SK-N-SH (cell line): Measurements from ENCODE around the gene OCSTAMP. TPM values are rescaled to one million over a fixed set of nuclear protein-coding genes. Genes with fewer than 3 reads are reported as not detected.
A peak's percentile ranks its signal among the peaks of the same experiment; 100 is the strongest.

Experiments used
- CTCF ChIA-PET: fragments of 300-600, 350-600 bp; formaldehyde crosslinking; extraction: SDS; loops from one replicate; lab custom pipeline; 2021; lab: Yijun Ruan, JAX
- POLR2A ChIA-PET: fragments of 350-600 bp; sonication (Branson Sonifier 250); formaldehyde crosslinking; extraction: SDS; loops from one replicate; lab custom pipeline; 2020; ENCODE audit warnings: antibody characterized with exemption, inconsistent platforms; lab: Yijun Ruan, JAX
- DNase-seq: peaks from one replicate; pipeline ENCODE4 v3.0.0; 2012
- H2AFZ ChIP-seq: fragments of 200-600 bp; sonication (generic); 2 replicates; pipeline ENCODE4 v1.8.1; 2016; ENCODE audit warnings: antibody characterized with exemption, mild to moderate bottlenecking, low read depth
- H3F3A ChIP-seq: fragments of 200-600 bp; sonication (generic); replicated peaks from 2 replicates; pipeline ENCODE3; 2016; ENCODE audit warnings: antibody characterized with exemption, mild to moderate bottlenecking; ENCODE audit not compliant: insufficient read depth
- H3K27ac ChIP-seq, 2 experiments: fragments of 200-500 bp in 1 of 2; fragments of 200-600 bp in 1 of 2; sonication (Bioruptor generic) in 1 of 2; sonication (generic), shearing (Covaris generic) in 1 of 2; 2 replicates each; pipeline versions ENCODE4 v1.5.1 to v1.6.1; 2014 to 2016; ENCODE audit warnings: low read depth in 2 of 2, inconsistent platforms in 1 of 2, low read length in 1 of 2, mild to moderate bottlenecking in 1 of 2, mixed read lengths in 1 of 2
- H3K27me3 ChIP-seq: fragments of 200-600 bp; sonication (generic), shearing (Covaris generic); 2 replicates; pipeline ENCODE4 v1.6.1; 2016; ENCODE audit warnings: mixed run types; ENCODE audit not compliant: insufficient read depth
- H3K36me3 ChIP-seq, 2 experiments: fragments of 200-500 bp in 1 of 2; fragments of 200-600 bp in 1 of 2; sonication (Bioruptor generic) in 1 of 2; sonication (generic) in 1 of 2; replicated peaks in 1 of 2; 2 replicates each; pipeline versions ENCODE3 to v1.5.1; 2014 to 2016; ENCODE audit warnings: low read length in 1 of 2, mild to moderate bottlenecking in 1 of 2; ENCODE audit not compliant: insufficient read depth in 2 of 2, control insufficient read depth in 1 of 2
- H3K4me1 ChIP-seq, 2 experiments: fragments of 200-500 bp in 1 of 2; fragments of 200-600 bp in 1 of 2; sonication (Bioruptor generic) in 1 of 2; sonication (generic), shearing (Covaris generic) in 1 of 2; 2 replicates each; pipeline versions ENCODE4 v1.5.1 to v1.6.1; 2014 to 2016; ENCODE audit warnings: low read depth in 1 of 2, low read length in 1 of 2, mixed run types in 1 of 2; ENCODE audit not compliant: insufficient read depth in 2 of 2, control insufficient read depth in 1 of 2
- H3K4me2 ChIP-seq: fragments of 200-600 bp; sonication (generic), shearing (Covaris generic); 2 replicates; pipeline ENCODE4 v1.6.1; 2017; ENCODE audit warnings: mixed run types
- H3K4me3 ChIP-seq, 2 experiments: fragments of 200-500 bp in 1 of 2; fragments of 200-600 bp in 1 of 2; sonication (Bioruptor generic) in 1 of 2; sonication (generic), shearing (Covaris generic) in 1 of 2; 2 replicates each; pipeline versions ENCODE4 v1.5.1 to v1.8.1; 2014 to 2016; ENCODE audit warnings: low read depth in 2 of 2, inconsistent platforms in 1 of 2, low read length in 1 of 2, mild to moderate bottlenecking in 1 of 2, mixed read lengths in 1 of 2, moderate library complexity in 1 of 2
- H3K79me2 ChIP-seq: fragments of 200-600 bp; sonication (generic); 2 replicates; pipeline ENCODE4 v1.8.1; 2017; ENCODE audit warnings: mild to moderate bottlenecking; ENCODE audit not compliant: insufficient read depth
- H3K9ac ChIP-seq: fragments of 200-600 bp; sonication (generic); 2 replicates; pipeline ENCODE4 v1.6.1; 2017; ENCODE audit warnings: mixed run types
- H3K9me2 ChIP-seq: fragments of 200-600 bp; sonication (generic); 2 replicates; pipeline ENCODE4 v1.6.1; 2017; ENCODE audit warnings: mixed run types
- H3K9me3 ChIP-seq: fragments of 200-600 bp; sonication (generic); 2 replicates; pipeline ENCODE4 v1.6.1; 2017; ENCODE audit warnings: mixed run types, mild to moderate bottlenecking, moderate library complexity
- H4K20me1 ChIP-seq: fragments of 200-600 bp; sonication (generic); 2 replicates; pipeline ENCODE4 v1.6.1; 2017; ENCODE audit warnings: mild to moderate bottlenecking, mixed run types; ENCODE audit not compliant: insufficient read depth
- CHD2 ChIP-seq: fragments of 150-350 bp; IDR thresholded peaks from 2 replicates; pipeline ENCODE4 v1.6.1; 2018; ENCODE audit warnings: low read length; ENCODE audit not compliant: partially characterized antibody
- CTCF ChIP-seq: fragments of 200-600 bp; sonication (generic); IDR thresholded peaks from 2 replicates; pipeline ENCODE4 v1.6.1; 2017; ENCODE audit warnings: antibody characterized with exemption, mild to moderate bottlenecking, moderate library complexity
- ELF1 ChIP-seq: IDR thresholded peaks from 2 replicates; pipeline ENCODE4 v1.4.0; 2012
- EP300 ChIP-seq, 2 experiments: IDR thresholded peaks; 2 replicates each; pipeline versions ENCODE4 v1.4.0 to v1.6.1; 2012; ENCODE audit warnings: borderline replicate concordance in 1 of 2, low read depth in 1 of 2, low read length in 1 of 2
- EZH2phosphoT487 ChIP-seq: fragments of 200-600 bp; sonication (generic); IDR thresholded peaks from 2 replicates; pipeline ENCODE4 v1.6.1; 2017; ENCODE audit warnings: low read depth, mixed run types, mild to moderate bottlenecking, antibody characterized with exemption, moderate library complexity, borderline replicate concordance
- FOSL2 ChIP-seq: IDR thresholded peaks from 2 replicates; pipeline ENCODE4 v1.4.0; 2012; ENCODE audit warnings: low read depth, mild to moderate bottlenecking, moderate library complexity, borderline replicate concordance
- FOXJ3 ChIP-seq: sonication (generic); formaldehyde crosslinking; IDR thresholded peaks from 2 replicates; pipeline ENCODE4 v1.5.1; 2020; ENCODE audit warnings: mild to moderate bottlenecking, missing genetic modification reagents
- FOXM1 ChIP-seq: IDR thresholded peaks from 2 replicates; pipeline ENCODE4 v1.4.0; 2012; ENCODE audit warnings: low read depth, mild to moderate bottlenecking
- GATA2 ChIP-seq: sonication (generic); formaldehyde crosslinking; IDR thresholded peaks from 2 replicates; pipeline ENCODE4 v1.5.0; 2020; ENCODE audit warnings: mild to moderate bottlenecking, missing genetic modification reagents
- IRF3 ChIP-seq: fragments of 150-350 bp; IDR thresholded peaks from 2 replicates; pipeline ENCODE4 v1.6.1; 2016; ENCODE audit warnings: mild to moderate bottlenecking, low read depth, low read length
- JUND ChIP-seq: IDR thresholded peaks from 2 replicates; pipeline ENCODE4 v1.4.0; 2012
- MXI1 ChIP-seq: IDR thresholded peaks from 2 replicates; pipeline ENCODE4 v1.6.1; 2012; ENCODE audit warnings: mild to moderate bottlenecking, low read depth, low read length, improper control_type of control experiment
- RAD21 ChIP-seq: IDR thresholded peaks from 2 replicates; pipeline ENCODE4 v1.6.1; 2012; ENCODE audit warnings: mild to moderate bottlenecking, low read length
- RCOR1 ChIP-seq: fragments of 150-350 bp; IDR thresholded peaks from 2 replicates; pipeline ENCODE4 v1.6.1; 2017; ENCODE audit warnings: antibody characterized with exemption, low read length
- REST ChIP-seq: IDR thresholded peaks from 2 replicates; pipeline ENCODE4 v1.6.1; 2012; ENCODE audit warnings: mild to moderate bottlenecking, low read depth, low read length, moderate library complexity
- RXRA ChIP-seq: IDR thresholded peaks from 2 replicates; pipeline ENCODE4 v1.4.0; 2012; ENCODE audit warnings: low read depth, mild to moderate bottlenecking, borderline replicate concordance
- TCF12 ChIP-seq: IDR thresholded peaks from 2 replicates; pipeline ENCODE4 v1.4.0; 2012
- USF1 ChIP-seq: IDR thresholded peaks from 2 replicates; pipeline ENCODE4 v1.4.0; 2012; ENCODE audit warnings: low read depth, borderline replicate concordance
- YY1 ChIP-seq: IDR thresholded peaks from 2 replicates; pipeline ENCODE4 v1.4.0; 2012; ENCODE audit warnings: low read depth, mild to moderate bottlenecking
- WGBS: methylation state at CpG from one replicate; pipeline ENCODE4 v1.1.6; 2017; ENCODE audit warnings: low lambda C conversion rate; 5-methylcytosine and 5-hydroxymethylcytosine counted together
- polyA plus RNA-seq, 3 experiments: library from polyadenylated mRNA; depleted of rRNA; stranded (reverse); fragments of >200 nt; gene quantifications; 2 replicates each; pipeline ENCODE4 v1.2.3, GENCODE V29; 2012
- TF ChIP-seq, protein P1 (sequence below): IDR thresholded peaks from 2 replicates; pipeline ENCODE4 v1.4.0; 2012; ENCODE audit warnings: low read depth, borderline replicate concordance
- TF ChIP-seq, protein P2 (sequence below): IDR thresholded peaks from 2 replicates; pipeline ENCODE4 v1.4.0; 2012; ENCODE audit warnings: low read depth
- TF ChIP-seq, protein P3 (sequence below): IDR thresholded peaks from 2 replicates; pipeline ENCODE4; 2012

OCSTAMP gene
- polyA plus RNA-seq, 1 of the 3 experiments (the other 2 are of a cell fraction), result not detected

DNA sequence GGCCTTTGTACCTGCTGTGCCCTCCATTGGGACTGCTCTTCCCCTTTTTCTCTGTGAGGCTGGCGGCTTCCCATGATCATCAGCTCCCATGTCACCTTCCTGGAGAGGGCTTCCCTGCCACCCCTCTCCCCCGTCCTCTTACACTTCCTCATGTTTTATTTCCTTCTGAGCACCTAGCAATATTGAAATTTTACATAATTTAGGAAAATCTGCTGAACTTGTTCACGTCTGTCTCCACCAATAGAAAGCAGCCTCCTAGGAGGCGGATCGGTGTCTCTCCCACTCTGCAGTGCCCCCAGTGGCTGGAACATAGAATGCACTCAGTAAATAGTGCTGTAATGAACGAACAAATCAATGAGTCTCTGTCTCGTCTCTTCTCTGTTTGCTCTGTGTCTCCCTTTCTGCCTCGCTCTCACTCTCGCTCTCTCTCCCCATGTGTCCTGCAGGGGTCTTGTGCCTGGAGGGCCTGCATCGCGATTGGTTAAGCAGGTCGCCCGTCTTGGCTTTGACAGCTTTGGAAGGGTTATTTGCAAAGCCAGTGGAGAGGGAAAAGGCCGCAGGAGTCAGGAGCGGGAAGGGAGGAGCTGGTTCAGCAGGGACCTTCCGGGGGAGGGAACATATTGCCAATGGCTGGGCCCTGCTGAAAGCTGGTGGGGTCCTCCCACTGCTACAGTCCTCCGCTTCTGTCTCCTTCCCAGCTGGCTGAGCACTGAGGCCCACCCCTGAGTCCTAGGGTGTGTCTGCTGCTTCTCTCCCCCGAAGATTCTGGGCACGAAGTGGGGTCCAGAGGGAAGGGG, 12.1 kb upstream of the OCSTAMP start:
- H3K4me3 ChIP-seq, result peak overlapping the region; percentile 15 to 37; a peak in 3 of 4 replicates
- no peaks in the 10 kb centered on the region for H4K20me1 ChIP-seq
- CTCF ChIA-PET, result interaction anchor here (0.6 to 9.0 kb wide), 27 partner anchors 8 to 148 kb away, joined by 3 to 102 read pairs (median 4); partner anchors contain the start of genes OCSTAMP, TP53RK and ZNF334
- H3K79me2 ChIP-seq, result no peaks in the 10 kb centered on the region
- peak overlapping the region; percentile 29 for H3K4me2 ChIP-seq
- 0 out of 2 replicates have a peak overlapping the region, but pooled peaks have one; percentile 33 for H2AFZ ChIP-seq
- H3K9ac ChIP-seq, result no peak overlapping the region
- peak; percentile 80 for DNase-seq
- POLR2A ChIA-PET, result no interaction called here
- peaks cover 0 to 12% of the 10 kb centered on the region in 2 experiments; a peak in 1 of 4 replicates for H3K4me1 ChIP-seq
- no peaks in the 10 kb centered on the region for H3K9me3 ChIP-seq
- no peaks in the 10 kb centered on the region for H3F3A ChIP-seq
- no peak overlapping the region; a peak in 1 of 4 replicates for H3K27ac ChIP-seq
- no peaks in the 10 kb centered on the region for H3K9me2 ChIP-seq
- H3K36me3 ChIP-seq, result no peaks in the 10 kb centered on the region
- WGBS, result 24% methylated on average over 16 of the region's 19 CpGs
- H3K27me3 ChIP-seq, result no peaks in the 10 kb centered on the region
- no peak for TF ChIP-seq ELF1
- TF ChIP-seq TCF12, result no peak
- no peak for TF ChIP-seq GATA2
- peak; percentile 59 for TF ChIP-seq RAD21
- TF ChIP-seq FOXJ3 (CRISPR knock-in tag), result no peak
- TF ChIP-seq USF1, result no peak
- no peak for TF ChIP-seq FOXM1
- TF ChIP-seq YY1, result no peak
- no peak for TF ChIP-seq RCOR1
- no peak for TF ChIP-seq JUND
- no peak for TF ChIP-seq RXRA
- no peak for TF ChIP-seq EP300 (IDR thresholded peaks at IDR 0.05; ENCODE audit: borderline replicate concordance in 1 of 2, low read depth in 1 of 2, low read length in 1 of 2)
- TF ChIP-seq FOSL2, result no peak
- TF ChIP-seq IRF3, result no peak
- TF ChIP-seq MXI1, result no peak
- peak; percentile 92 for TF ChIP-seq CTCF
- TF ChIP-seq, protein P1, sequence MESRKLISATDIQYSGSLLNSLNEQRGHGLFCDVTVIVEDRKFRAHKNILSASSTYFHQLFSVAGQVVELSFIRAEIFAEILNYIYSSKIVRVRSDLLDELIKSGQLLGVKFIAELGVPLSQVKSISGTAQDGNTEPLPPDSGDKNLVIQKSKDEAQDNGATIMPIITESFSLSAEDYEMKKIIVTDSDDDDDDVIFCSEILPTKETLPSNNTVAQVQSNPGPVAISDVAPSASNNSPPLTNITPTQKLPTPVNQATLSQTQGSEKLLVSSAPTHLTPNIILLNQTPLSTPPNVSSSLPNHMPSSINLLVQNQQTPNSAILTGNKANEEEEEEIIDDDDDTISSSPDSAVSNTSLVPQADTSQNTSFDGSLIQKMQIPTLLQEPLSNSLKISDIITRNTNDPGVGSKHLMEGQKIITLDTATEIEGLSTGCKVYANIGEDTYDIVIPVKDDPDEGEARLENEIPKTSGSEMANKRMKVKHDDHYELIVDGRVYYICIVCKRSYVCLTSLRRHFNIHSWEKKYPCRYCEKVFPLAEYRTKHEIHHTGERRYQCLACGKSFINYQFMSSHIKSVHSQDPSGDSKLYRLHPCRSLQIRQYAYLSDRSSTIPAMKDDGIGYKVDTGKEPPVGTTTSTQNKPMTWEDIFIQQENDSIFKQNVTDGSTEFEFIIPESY, result no peak
- no peak for TF ChIP-seq REST
- no peak for TF ChIP-seq CHD2
- no peak for TF ChIP-seq EZH2phosphoT487
- TF ChIP-seq, protein P2, sequence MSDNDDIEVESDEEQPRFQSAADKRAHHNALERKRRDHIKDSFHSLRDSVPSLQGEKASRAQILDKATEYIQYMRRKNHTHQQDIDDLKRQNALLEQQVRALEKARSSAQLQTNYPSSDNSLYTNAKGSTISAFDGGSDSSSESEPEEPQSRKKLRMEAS, result no peak
- TF ChIP-seq, protein P3, sequence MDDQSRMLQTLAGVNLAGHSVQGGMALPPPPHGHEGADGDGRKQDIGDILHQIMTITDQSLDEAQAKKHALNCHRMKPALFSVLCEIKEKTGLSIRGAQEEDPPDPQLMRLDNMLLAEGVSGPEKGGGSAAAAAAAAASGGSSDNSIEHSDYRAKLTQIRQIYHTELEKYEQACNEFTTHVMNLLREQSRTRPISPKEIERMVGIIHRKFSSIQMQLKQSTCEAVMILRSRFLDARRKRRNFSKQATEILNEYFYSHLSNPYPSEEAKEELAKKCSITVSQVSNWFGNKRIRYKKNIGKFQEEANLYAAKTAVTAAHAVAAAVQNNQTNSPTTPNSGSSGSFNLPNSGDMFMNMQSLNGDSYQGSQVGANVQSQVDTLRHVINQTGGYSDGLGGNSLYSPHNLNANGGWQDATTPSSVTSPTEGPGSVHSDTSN, result peak; percentile 32; the same call in 1 of the 2 replicates
